GM12873 (cell line): ENCODE results near the gene ROGDI.

Experiments used
- CTCF ChIP-seq: IDR thresholded peaks from 2 replicates; pipeline ENCODE4 v1.5.1; 2012; ENCODE audit warnings: low read depth, mild to moderate bottlenecking, moderate library complexity, low read length, control low read depth; ENCODE audit not compliant: insufficient read depth; ENCODE audit errors: missing control alignments

The ROGDI gene

GRCh38 chr16:4802659-4803287 lies 340 bp upstream of the ROGDI start:
- no peak for TF ChIP-seq CTCF

- TF ChIP-seq CTCF: no peak
Observed at GRCh38 chr16:4801051-4801961, 1.1 kb downstream of the ROGDI start.

- TF ChIP-seq CTCF: no peak
Observed at GRCh38 chr16:4800290-4801041, 2.0 kb downstream of the ROGDI start.

- no peak for TF ChIP-seq CTCF
Observed at GRCh38 chr16:4799171-4799855, 3.1 kb downstream of the ROGDI start.

GRCh38 chr16:4798456-4798855 lies 4.0 kb downstream of the ROGDI start:
- no peak for TF ChIP-seq CTCF

GRCh38 chr16:4797805-4798252 lies 4.6 kb downstream of the ROGDI start:
- no peak for TF ChIP-seq CTCF
